Measurements from ENCODE around the gene RALB. TPM values are rescaled to one million over a fixed set of nuclear protein-coding genes. Genes with fewer than 3 reads are reported as not detected.
A peak's percentile ranks its signal among the peaks of the same experiment; 100 is the strongest.

Gene RALB
- polyA plus RNA-seq, 1 donor (not counting 4 experiments of a cell fraction or from before 2014, with no cell fraction given): 80.8 TPM

DNA sequence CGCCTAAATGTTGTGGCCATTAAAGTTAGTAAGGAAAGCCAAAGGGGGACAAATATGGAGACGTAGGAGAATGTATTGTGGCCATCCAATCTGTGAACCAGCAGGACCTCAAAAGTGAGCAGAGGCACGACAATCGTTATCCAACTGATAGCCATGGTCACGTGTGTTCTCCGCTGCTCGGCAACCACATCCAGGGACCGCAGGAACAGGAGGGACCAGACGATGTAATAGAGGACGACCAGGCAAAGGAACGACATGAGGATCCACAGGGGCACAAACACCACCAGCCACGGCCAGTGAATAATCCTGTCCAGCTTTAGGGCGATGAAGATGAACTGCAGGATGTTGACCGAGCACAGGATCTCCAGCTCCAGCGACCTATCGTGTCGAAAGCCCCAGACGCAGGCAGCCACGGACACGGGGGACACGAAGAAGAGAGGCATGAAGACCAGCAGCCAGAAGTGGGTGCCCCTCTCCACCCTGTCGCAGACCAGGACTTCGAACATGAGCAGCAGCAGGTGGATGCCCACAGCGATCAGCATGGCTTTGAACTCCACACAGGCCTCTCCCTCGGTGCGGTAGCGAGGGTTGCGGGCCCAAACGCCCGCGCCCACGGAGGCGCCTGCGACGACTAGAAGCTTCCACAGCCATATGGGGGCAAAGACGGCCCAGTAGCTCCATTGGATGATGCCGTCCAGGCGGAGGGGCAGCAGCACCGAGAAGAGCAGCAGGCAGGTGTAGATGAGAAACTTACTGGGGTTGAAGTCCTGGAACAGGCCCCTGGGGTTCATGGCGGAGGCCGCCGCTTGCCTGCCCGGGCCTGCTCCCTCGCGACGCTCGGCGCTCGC lies 30.2 kb upstream of the RALB start:
- Histone ChIP-seq H2AFZ (ENCODE audit: control insufficient read depth, low read length) (peak overlapping the region; percentile 78), H3K4me3 (ENCODE audit: control insufficient read depth in 2 of 3, extremely low read depth in 1 of 3, insufficient read depth in 2 of 3, low read depth in 1 of 3, low read length in 3 of 3) (peak overlapping the region; percentile 45 to 64 (median 56)), H3K4me1 (ENCODE audit: control insufficient read depth, extremely low read depth, insufficient read depth, low read length) (peaks cover 22% of the 10 kb centered on the region), H3K9ac (ENCODE audit: control insufficient read depth, extremely low read depth, insufficient read depth, low read length) (peak overlapping the region; percentile 79), H3K36me3 (ENCODE audit: control insufficient read depth in 2 of 2, extremely low read depth in 1 of 2, insufficient read depth in 2 of 2, low read length in 2 of 2) (peaks cover 0 to 3% of the 10 kb centered on the region in 2 experiments), H4K20me1 (ENCODE audit: control insufficient read depth, extremely low read depth, insufficient read depth, low read length) (no peaks in the 10 kb centered on the region), H3K27me3 (ENCODE audit: control insufficient read depth, extremely low read depth, insufficient read depth, low read length) (no peaks in the 10 kb centered on the region), H3K27ac (ENCODE audit: control insufficient read depth, insufficient read depth, low read length) (peak overlapping the region; percentile 81), H3K4me2 (ENCODE audit: control insufficient read depth, extremely low read depth, insufficient read depth, low read depth, low read length) (peak overlapping the region; percentile 70), H3K79me2 (ENCODE audit: control insufficient read depth, insufficient read depth, low read length) (peaks cover 11% of the 10 kb centered on the region), H3K9me3 (ENCODE audit: control insufficient read depth, low read depth, low read length) (peaks cover 5% of the 10 kb centered on the region), H3K9me1 (ENCODE audit: control insufficient read depth, extremely low read depth, insufficient read depth, low read length) (no peaks in the 10 kb centered on the region)
- dilution Hi-C loops (cut with MboI; ENCODE audit: extremely low pct_ligation_motif_present, low sequenced_read_pairs): no loop called here
- DNase-seq (ENCODE audit: low read depth, low spot score) (no peak), FAIRE-seq (no peak)
- TF ChIP-seq, protein P1, sequence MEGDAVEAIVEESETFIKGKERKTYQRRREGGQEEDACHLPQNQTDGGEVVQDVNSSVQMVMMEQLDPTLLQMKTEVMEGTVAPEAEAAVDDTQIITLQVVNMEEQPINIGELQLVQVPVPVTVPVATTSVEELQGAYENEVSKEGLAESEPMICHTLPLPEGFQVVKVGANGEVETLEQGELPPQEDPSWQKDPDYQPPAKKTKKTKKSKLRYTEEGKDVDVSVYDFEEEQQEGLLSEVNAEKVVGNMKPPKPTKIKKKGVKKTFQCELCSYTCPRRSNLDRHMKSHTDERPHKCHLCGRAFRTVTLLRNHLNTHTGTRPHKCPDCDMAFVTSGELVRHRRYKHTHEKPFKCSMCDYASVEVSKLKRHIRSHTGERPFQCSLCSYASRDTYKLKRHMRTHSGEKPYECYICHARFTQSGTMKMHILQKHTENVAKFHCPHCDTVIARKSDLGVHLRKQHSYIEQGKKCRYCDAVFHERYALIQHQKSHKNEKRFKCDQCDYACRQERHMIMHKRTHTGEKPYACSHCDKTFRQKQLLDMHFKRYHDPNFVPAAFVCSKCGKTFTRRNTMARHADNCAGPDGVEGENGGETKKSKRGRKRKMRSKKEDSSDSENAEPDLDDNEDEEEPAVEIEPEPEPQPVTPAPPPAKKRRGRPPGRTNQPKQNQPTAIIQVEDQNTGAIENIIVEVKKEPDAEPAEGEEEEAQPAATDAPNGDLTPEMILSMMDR (optimal IDR thresholded peaks at IDR 0.05 in 1 of 3, IDR thresholded peaks at IDR 0.05 in 1 of 3, conservative IDR thresholded peaks at IDR 0.05 in 1 of 3; ENCODE audit: extremely low read depth in 1 of 3, insufficient read depth in 2 of 3, low read length in 3 of 3): no peak
- no peak for TF ChIP-seq EZH2 (IDR thresholded peaks at IDR 0.05; ENCODE audit: low read length)

DNA sequence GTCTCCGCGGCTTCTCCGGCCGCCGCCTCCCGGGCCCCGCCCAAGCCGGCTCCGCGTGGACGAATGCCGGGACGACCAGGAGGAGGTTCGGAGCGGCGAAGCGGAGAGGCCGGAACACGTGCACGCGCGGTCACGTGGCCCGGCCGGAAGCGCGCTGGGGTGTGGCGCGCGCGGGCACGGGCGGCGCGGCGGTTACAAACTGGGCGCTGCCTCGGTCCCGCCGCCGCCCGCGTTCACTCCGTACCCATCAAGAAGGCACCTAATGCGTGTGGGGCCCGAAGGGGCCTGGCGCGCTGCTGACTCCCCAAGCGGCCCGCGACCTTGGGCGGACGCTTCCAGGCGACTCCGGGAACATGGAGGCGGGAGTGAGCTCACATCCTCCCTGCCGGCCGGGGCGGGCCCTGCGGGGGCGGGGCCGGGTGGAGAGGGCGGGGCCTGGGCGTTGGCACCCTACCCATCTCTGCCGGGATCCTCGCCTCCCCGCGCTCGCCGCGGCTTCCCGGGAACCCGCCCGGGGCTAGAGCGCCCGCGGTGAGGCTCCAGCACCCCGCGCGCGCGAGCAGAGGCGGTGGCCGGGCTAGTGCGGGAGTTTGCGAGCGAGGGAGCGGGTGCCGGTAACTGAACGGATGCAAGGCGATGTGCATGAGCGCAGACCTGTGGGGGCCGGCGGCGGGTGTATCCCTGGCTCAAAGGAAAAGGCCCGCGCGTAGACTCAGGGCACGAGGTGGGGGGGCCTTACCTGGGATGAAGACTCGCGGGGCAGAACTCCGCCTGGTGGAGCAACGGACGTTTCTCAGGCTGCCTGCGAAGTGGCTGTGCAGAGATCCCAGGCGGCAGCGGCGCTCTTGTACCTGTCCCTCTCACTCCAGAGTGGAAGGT lies 29.4 kb upstream of the RALB start, which contains the start of gene TMEM185B:
Gene TMEM185B, minus strand, starts transcription at position 367 of the 879 bp plus-strand sequence. CDS start 424 bp downstream, outside the sequence.
- dilution Hi-C loops (cut with MboI; ENCODE audit: extremely low pct_ligation_motif_present, low sequenced_read_pairs): no loop called here
- H3K27ac ChIP-seq (ENCODE audit: control insufficient read depth, insufficient read depth, low read length): peak within 1 kb of the TSS; percentile 81
- H3K9ac ChIP-seq (ENCODE audit: control insufficient read depth, extremely low read depth, insufficient read depth, low read length): peak within 1 kb of the TSS; percentile 79
- peak within 1 kb of the TSS; percentile 78 for H2AFZ ChIP-seq (ENCODE audit: control insufficient read depth, low read length)
- peaks cover 11% of the 10 kb centered on the region for H3K79me2 ChIP-seq (ENCODE audit: control insufficient read depth, insufficient read depth, low read length)
- peaks cover 26% of the 10 kb centered on the region for H3K4me1 ChIP-seq (ENCODE audit: control insufficient read depth, extremely low read depth, insufficient read depth, low read length)
- peak within 1 kb of the TSS; percentile 70 for H3K4me2 ChIP-seq (ENCODE audit: control insufficient read depth, extremely low read depth, insufficient read depth, low read depth, low read length)
- TF ChIP-seq, protein P1 (optimal IDR thresholded peaks at IDR 0.05 in 1 of 3, IDR thresholded peaks at IDR 0.05 in 1 of 3, conservative IDR thresholded peaks at IDR 0.05 in 1 of 3; ENCODE audit: extremely low read depth in 1 of 3, insufficient read depth in 2 of 3, low read length in 3 of 3): peak; percentile 49 to 60 (median 50)
- no peak for TF ChIP-seq EZH2 (IDR thresholded peaks at IDR 0.05; ENCODE audit: low read length)
- peaks cover 0 to 3% of the 10 kb centered on the region in 2 experiments for H3K36me3 ChIP-seq (ENCODE audit: control insufficient read depth in 2 of 2, extremely low read depth in 1 of 2, insufficient read depth in 2 of 2, low read length in 2 of 2)
- no peaks in the 10 kb centered on the region for H3K27me3 ChIP-seq (ENCODE audit: control insufficient read depth, extremely low read depth, insufficient read depth, low read length)
- no peaks in the 10 kb centered on the region for H4K20me1 ChIP-seq (ENCODE audit: control insufficient read depth, extremely low read depth, insufficient read depth, low read length)
- no peaks in the 10 kb centered on the region for H3K9me1 ChIP-seq (ENCODE audit: control insufficient read depth, extremely low read depth, insufficient read depth, low read length)
- DNase-seq (ENCODE audit: low read depth, low spot score): no peak
- peaks cover 5% of the 10 kb centered on the region for H3K9me3 ChIP-seq (ENCODE audit: control insufficient read depth, low read depth, low read length)
- peak within 1 kb of the TSS; percentile 45 to 64 (median 56) for H3K4me3 ChIP-seq (ENCODE audit: control insufficient read depth in 2 of 3, extremely low read depth in 1 of 3, insufficient read depth in 2 of 3, low read depth in 1 of 3, low read length in 3 of 3)
- no peak for FAIRE-seq
